Sigmoid colon (tissue), 7 donors: ENCODE results near the gene EOLA1. TPM values are rescaled to one million over a fixed set of nuclear protein-coding genes. Genes with fewer than 3 reads are reported as not detected.

Experiments
- DNase-seq: peaks from one replicate; pipeline ENCODE4 v3.0.0-alpha.2; 2019
- H3K27ac ChIP-seq, 4 donors: fragments of 200-600 bp; sonication (generic); one replicate each; pipeline ENCODE4 v1.5.1; 2016 to 2019; ENCODE audit warnings: mild to moderate bottlenecking in 1 of 4
- H3K27me3 ChIP-seq, 3 donors: fragments of 200-600 bp; sonication (generic); one replicate each; pipeline ENCODE4 v1.5.1; 2019; ENCODE audit warnings: mild to moderate bottlenecking in 1 of 3
- H3K36me3 ChIP-seq, 4 donors: fragments of 200-600 bp; sonication (generic); one replicate each; pipeline ENCODE4 v1.5.1; 2016 to 2019
- H3K4me1 ChIP-seq, 4 donors: fragments of 200-600 bp; sonication (generic); one replicate each; pipeline ENCODE4 v1.5.1; 2017 to 2019
- H3K4me3 ChIP-seq, 4 donors: fragments of 200-600 bp; sonication (generic); one replicate each; pipeline ENCODE4 v1.5.1; 2017 to 2019; ENCODE audit warnings: mild to moderate bottlenecking in 2 of 4, moderate library complexity in 1 of 4
- H3K9me3 ChIP-seq, 4 donors: fragments of 200-600 bp in 3 of 4; sonication (generic) in 3 of 4; one replicate each; pipeline versions ENCODE4 v1.5.1 to v1.6.1; 2013 to 2019
- EP300 ChIP-seq, 4 donors: sonication (generic); formaldehyde crosslinking; IDR thresholded peaks; one replicate each; pipeline ENCODE4 v1.6.1; 2017; ENCODE audit warnings: antibody characterized with exemption in 4 of 4
- POLR2A ChIP-seq, 2 donors: fragments of 450-650 bp; IDR thresholded peaks; one replicate each; pipeline ENCODE4 v1.6.1; 2016; ENCODE audit warnings: antibody characterized with exemption in 2 of 2, mild to moderate bottlenecking in 2 of 2, moderate library complexity in 2 of 2
- POLR2AphosphoS5 ChIP-seq, 4 donors: sonication (generic); formaldehyde crosslinking; IDR thresholded peaks; one replicate each; pipeline ENCODE4 v1.6.1; 2017; ENCODE audit warnings: antibody characterized with exemption in 4 of 4
- WGBS, 2 donors: extraction: QIAGEN DNeasy Blood & Tissue Kit; methylation state at CpG; one replicate each; pipeline ENCODE4 v1.1.7; 2013; 5-methylcytosine and 5-hydroxymethylcytosine counted together
- intact Hi-C: fragments of 100-400 bp; cut with DNase I; formaldehyde crosslinking; loops from one replicate; pipeline ENCODE4 v1.15.1; 2023
- polyA plus RNA-seq, 3 donors: library from polyadenylated mRNA; stranded (reverse); fragments of 200-250 nt; gene quantifications; one replicate each; pipeline ENCODE4 v1.2.3, GENCODE V29; 2013
- total RNA-seq, 4 donors: library from RNA; depleted of rRNA; stranded (reverse); fragments of >200 nt; gene quantifications; one replicate each; pipeline ENCODE4 v1.1.0, GENCODE V29; 2016
- TF ChIP-seq, protein P1 (sequence below), 4 experiments: fragments of 450-650 bp in 3 of 4; fragments of 200-600 bp in 1 of 4; IDR thresholded peaks; one replicate each; pipeline ENCODE4 v1.5.1; 2016 to 2019; ENCODE audit warnings: antibody characterized with exemption in 4 of 4, mild to moderate bottlenecking in 3 of 4, moderate library complexity in 2 of 4
- donor health status: healthy with polysubstance abuse.
- donor health status: Bipolar disorder and iron deficiency.
- donor health status: healthy.

The EOLA1 gene
- total and polyA plus RNA-seq, 7 donors = 8.7 to 43.0 (median 14.4) TPM

DNA sequence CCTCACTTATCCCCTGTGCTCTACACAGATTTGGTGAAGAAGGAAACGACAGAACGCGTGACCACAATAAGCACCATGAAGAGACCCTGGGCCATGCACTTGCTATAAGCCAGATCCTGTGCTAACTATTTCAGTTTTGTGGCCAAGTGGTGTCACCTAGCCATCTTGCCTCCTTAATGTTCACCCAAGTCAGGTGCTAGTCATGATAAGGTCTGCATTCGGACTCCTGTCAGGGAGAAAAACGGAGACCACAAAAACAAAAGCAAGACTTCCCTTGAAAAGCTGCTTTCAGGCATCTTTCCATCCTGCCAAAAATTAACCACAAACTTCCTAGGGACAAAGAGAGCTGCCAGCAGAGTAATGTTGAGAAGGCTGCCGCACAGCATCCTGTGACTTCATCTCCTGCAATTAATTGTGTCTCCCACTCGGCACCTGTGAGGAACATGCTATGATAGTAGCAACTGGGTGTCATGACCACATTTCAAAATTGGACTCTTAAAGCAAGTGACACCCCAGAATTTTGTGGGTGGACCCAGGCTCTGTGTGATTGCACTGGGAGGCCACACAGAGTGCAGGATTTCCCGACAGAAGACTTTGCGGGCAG, 26.9 kb upstream of the EOLA1 start:
- no peaks in the 10 kb centered on the region for H3K4me1 ChIP-seq
- no peak for TF ChIP-seq POLR2AphosphoS5 (IDR thresholded peaks at IDR 0.05)
- TF ChIP-seq POLR2A (IDR thresholded peaks at IDR 0.05) = no peak
- TF ChIP-seq, protein P1, sequence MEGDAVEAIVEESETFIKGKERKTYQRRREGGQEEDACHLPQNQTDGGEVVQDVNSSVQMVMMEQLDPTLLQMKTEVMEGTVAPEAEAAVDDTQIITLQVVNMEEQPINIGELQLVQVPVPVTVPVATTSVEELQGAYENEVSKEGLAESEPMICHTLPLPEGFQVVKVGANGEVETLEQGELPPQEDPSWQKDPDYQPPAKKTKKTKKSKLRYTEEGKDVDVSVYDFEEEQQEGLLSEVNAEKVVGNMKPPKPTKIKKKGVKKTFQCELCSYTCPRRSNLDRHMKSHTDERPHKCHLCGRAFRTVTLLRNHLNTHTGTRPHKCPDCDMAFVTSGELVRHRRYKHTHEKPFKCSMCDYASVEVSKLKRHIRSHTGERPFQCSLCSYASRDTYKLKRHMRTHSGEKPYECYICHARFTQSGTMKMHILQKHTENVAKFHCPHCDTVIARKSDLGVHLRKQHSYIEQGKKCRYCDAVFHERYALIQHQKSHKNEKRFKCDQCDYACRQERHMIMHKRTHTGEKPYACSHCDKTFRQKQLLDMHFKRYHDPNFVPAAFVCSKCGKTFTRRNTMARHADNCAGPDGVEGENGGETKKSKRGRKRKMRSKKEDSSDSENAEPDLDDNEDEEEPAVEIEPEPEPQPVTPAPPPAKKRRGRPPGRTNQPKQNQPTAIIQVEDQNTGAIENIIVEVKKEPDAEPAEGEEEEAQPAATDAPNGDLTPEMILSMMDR (IDR thresholded peaks at IDR 0.05) = no peak
- TF ChIP-seq EP300 (IDR thresholded peaks at IDR 0.05) = no peak
- no peaks in the 10 kb centered on the region for H3K27me3 ChIP-seq
- H3K27ac ChIP-seq = no peak overlapping the region
- intact Hi-C loops = no loop called here
- no peak for DNase-seq
- no peaks in the 10 kb centered on the region for H3K9me3 ChIP-seq
- no peak overlapping the region for H3K4me3 ChIP-seq
- 60 to 83% methylated on average over 9 of the region's 9 CpGs for WGBS, 2 donors
- no peaks in the 10 kb centered on the region for H3K36me3 ChIP-seq

DNA sequence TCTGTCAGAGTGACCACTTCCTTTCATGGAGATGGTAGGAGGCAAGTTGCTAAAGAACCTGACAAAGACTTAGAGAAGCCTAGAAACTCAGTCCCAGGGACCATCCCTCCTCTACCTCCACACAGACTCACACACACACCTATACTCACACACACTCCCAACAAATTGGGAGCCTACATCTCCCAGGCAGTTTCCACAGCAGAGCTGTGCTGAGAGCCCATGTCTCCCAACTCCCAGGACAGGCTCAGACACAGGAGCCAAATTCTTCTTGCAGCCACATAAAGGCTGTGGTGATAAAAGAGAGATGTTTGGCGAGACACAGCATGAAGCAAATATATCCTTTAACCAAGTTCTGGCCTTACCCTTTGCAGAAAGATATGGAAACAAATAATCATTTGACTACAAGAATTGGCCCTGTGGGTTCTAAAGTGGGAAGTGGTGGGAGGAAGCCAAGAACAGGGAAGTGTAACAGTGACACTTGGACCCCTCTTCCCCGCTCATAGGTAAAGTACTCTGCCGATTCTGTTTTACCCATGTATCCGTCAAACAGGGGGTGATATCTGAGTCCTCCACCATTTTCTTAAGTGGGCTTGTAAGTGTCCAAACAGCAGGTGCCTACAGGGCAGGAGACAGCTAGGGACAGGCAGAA, 24.7 kb upstream of the EOLA1 start:
- intact Hi-C loops = no loop called here
- Histone ChIP-seq H3K4me1 (no peaks in the 10 kb centered on the region), H3K36me3 (no peaks in the 10 kb centered on the region), H3K9me3 (no peaks in the 10 kb centered on the region), H3K4me3 (no peak overlapping the region), H3K27ac (no peak overlapping the region), H3K27me3 (no peaks in the 10 kb centered on the region)
- 67 to 72% methylated on average over 4 of the region's 4 CpGs for WGBS, 2 donors
- no peak for DNase-seq
- TF ChIP-seq, protein P1 (IDR thresholded peaks at IDR 0.05) = no peak
- TF ChIP-seq EP300 (IDR thresholded peaks at IDR 0.05) = no peak
- no peak for TF ChIP-seq POLR2A (IDR thresholded peaks at IDR 0.05)
- TF ChIP-seq POLR2AphosphoS5 (IDR thresholded peaks at IDR 0.05) = no peak

DNA sequence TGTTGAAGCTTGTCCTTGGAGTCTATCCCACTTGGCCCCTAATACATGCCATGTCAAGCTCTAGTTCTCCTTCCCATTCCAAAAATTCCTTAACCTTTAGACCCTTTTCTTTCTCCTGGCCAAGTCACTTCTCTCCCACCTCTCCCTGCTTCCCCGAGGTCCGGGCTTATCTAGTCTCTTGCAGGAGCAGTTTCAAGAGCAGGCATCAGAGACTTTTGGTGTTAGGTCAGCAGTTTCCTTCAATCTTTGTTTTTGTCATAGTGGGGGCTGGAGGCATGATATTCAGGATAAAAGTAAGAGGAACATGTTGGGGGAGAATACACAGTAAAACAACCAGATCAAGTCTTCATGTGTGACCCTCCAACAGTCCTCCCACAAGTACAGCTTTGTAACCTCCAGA, 24.2 kb upstream of the EOLA1 start:
- WGBS, 2 donors = 89 to 90% methylated on average over 2 of the region's 2 CpGs
- intact Hi-C loops = no loop called here

DNA sequence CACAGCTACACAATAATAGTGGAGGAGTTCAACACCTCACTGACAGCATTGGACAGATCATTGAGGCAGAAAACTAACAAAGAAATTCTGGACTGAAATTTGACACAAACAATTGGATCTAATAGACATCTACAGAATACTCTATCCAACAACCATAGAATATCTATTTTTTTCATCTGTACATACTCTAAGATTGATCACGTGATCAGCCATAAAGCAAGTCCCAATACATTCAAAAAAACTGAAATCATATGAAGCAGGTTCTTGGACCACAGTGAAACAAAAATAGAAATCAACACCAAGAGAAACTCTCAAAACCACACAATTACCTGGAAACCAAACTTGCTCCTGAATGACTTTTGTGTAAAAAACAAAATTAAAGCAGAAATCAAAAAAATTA, 23.5 kb upstream of the EOLA1 start:
- Histone ChIP-seq H3K9me3 (no peaks in the 10 kb centered on the region), H3K4me3 (no peak overlapping the region), H3K27ac (no peak overlapping the region), H3K36me3 (no peaks in the 10 kb centered on the region), H3K4me1 (no peaks in the 10 kb centered on the region), H3K27me3 (no peaks in the 10 kb centered on the region)
- 97 to 98% methylated on average over 1 of the region's 1 CpG for WGBS, 2 donors
- TF ChIP-seq POLR2AphosphoS5 (IDR thresholded peaks at IDR 0.05) (no peak), POLR2A (IDR thresholded peaks at IDR 0.05) (no peak), EP300 (IDR thresholded peaks at IDR 0.05) (no peak)
- TF ChIP-seq, protein P1 (IDR thresholded peaks at IDR 0.05) = no peak
- DNase-seq = no peak
- intact Hi-C loops = no loop called here

More for the DNA sequence above, 24.2 kb upstream of the EOLA1 start:
- DNase-seq = no peak
- no peaks in the 10 kb centered on the region for H3K27me3 ChIP-seq
- H3K27ac ChIP-seq = no peak overlapping the region
- H3K4me1 ChIP-seq = no peaks in the 10 kb centered on the region
- no peaks in the 10 kb centered on the region for H3K36me3 ChIP-seq
- no peak for TF ChIP-seq POLR2A (IDR thresholded peaks at IDR 0.05)
- no peak for TF ChIP-seq EP300 (IDR thresholded peaks at IDR 0.05)
- TF ChIP-seq POLR2AphosphoS5 (IDR thresholded peaks at IDR 0.05) = no peak
- TF ChIP-seq, protein P1 (IDR thresholded peaks at IDR 0.05) = no peak
- H3K4me3 ChIP-seq = no peak overlapping the region
- H3K9me3 ChIP-seq = no peaks in the 10 kb centered on the region
